ENCODE measurements around the gene TMPRSS9.
"Not testable (repeated sequence)": the region's sequence is repeated elsewhere in the genome, so short reads cannot be mapped to it uniquely, and the experiment has no call there.

Gene TMPRSS9

DNA sequence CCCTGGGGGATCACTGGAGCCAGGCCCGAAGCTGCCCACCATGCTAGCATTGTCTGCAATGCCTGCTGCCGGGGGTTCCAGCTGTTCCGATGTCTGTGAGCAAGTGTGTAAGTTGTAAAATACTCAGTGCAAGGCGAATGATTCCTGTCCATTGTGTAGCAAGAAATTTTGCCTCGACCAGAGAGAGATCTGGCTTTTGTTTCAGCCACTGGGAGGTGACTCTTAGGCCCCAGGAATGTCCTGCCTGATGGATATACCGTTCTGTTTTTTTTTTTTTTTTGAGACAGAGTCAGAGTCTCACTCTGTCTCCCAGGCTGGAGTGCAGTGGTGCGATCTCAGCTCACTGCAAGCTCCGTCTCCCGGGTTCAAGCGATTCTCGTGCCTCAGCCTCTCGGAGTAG, 108.5 kb downstream of the TMPRSS9 start:
- no peak for DNase-seq

DNA sequence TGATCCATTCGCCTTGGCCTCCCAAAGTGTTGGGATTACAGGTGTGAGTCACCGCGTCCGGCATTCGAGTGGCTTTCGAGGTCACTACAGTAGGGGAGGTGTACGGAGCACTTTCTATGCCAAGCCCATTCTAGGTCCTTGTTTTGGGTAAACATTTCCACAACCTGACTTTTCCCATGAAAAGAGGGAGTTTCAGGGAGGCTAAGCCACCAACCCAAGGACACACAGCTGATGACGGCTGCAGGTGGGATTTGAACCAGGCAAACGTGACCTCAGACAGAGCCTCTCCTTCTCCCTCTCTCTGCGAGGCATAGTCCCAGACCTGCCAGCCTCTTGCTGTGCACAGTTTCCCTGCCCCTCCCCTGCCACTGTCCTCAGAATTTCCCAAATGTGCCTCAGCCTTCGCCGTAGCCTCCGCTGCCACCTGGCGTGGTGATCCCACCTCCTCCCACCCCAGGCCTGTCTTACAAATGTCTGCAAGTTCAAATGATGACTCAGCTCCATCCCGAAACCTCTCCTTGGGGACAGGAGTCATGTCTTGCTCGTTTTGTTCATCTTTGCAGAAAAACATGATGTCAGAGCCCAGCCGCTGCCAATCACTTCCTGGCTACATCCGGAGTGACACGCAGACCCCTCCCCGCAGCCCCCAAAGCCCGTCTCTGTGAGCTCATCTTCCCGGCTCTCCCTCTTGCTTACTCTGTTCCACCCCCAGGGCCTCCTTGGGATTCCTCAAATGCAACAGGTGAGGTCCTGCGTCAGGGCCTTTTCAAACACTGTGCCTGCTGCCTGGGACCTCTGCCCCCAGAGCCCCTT, 109.2 kb downstream of the TMPRSS9 start:
- no peak for DNase-seq

DNA sequence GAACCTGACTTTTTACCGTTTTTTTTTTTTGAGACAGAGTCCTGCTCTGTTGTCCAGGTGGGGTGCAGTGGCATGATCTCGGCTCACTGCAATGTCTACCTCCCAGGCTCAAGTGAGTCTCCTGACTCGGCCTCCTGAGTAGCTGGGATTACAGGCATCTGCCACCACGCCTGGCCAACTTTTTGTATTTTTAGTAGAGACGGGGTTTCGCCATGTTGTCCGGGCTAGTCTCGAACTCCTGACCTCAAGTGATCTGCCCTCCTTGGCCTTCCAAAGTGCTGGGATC, 109.8 kb downstream of the TMPRSS9 start:
- DNase-seq: not testable (repeated sequence)

DNA sequence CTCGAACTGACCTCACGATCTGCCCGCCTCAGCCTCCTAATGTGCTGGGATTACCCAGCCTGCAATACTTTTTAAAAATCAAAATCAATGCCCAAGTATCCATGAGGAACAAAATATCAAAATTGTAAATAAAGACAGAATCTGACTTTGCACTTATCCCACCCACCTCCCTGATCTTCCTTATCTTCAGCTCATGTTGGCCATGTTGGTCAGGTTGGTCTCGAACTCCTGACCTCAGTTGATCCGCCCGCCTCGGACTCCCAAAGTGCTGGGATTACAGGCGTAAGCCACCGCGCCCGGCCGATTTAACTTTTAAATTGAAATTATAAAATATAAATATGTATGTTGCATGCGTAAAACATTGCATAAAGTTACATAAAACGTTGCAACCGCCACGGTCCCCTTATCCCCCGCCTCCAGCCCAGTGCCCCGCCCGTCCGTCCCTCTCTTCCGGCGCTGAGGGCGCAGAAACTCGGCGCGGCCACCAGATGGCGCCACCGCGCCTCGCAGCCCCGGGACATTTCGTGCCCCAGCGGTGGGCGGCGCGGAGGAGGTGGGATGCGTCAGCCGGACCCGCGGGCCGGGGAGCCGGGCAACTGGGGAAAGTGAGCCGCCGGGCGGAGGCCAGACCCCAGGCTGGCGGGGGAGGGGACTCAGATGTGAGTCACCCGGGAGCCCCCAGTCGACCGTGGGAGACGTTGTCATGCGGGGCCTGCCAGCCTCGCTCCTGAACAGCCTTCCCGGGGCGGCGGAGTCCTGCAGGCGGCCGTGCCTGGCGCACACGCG, 114.4 kb downstream of the TMPRSS9 start:
- peak; percentile 91 for DNase-seq

DNA sequence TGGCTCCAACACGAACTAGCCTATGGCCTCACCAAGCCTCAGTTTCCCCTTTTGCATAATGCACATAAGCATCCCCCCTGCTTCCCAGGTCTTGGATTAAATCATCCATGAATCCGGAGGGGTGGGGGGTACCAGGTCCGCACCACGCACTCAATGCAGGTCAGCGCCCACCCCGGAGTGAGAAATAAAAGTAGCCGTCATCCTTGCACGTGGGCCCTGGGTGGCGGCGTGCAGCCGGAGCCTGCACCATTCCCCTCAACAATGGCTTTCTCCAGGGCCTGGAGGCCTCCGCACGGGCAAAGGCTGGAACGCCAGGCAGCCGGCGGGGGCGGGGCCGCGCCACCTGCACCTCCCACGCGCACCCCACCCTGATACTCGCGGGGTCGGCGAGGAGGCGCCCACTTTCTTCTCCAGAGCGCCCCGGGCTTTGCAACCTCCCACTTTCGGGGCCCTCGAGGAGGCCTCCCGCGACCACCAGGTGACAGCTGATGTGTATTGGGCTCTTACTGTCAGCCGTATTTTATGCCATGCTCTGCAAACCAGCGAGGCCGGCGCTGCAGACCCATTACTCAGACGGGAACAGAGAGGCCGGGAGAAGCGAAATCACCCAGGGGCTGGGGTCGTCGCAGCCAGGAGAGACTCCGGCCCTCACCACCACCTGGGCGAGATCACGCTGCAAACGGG, 115.1 kb downstream of the TMPRSS9 start:
- peak; percentile 70 for DNase-seq
